T-helper 1 cell treated with Interleukin-12 subunit alpha and Interleukin-12 subunit beta and Interleukin-4 antibody, amounts not matched to agents 30 μg/mL and 1 μg/mL, for 36 hours (primary cell): ENCODE results near the gene DPYD.

ENCODE experiments used
- H3K27ac Mint-ChIP-seq: one replicate; pipeline ENCODE4 v1.8.0; 2021; ENCODE audit warnings: mild to moderate bottlenecking, mixed read lengths
- H3K27me3 Mint-ChIP-seq: one replicate; pipeline ENCODE4 v1.8.0; 2021; ENCODE audit warnings: low read depth, mixed read lengths
- H3K36me3 Mint-ChIP-seq: one replicate; pipeline ENCODE4 v1.8.0; 2021; ENCODE audit warnings: low read depth, mixed read lengths
- H3K4me1 Mint-ChIP-seq: one replicate; pipeline ENCODE4 v1.8.0; 2021; ENCODE audit warnings: low read depth, mixed read lengths
- H3K4me3 Mint-ChIP-seq: one replicate; pipeline ENCODE4 v1.8.0; 2021; ENCODE audit warnings: mild to moderate bottlenecking, moderate library complexity, mixed read lengths
- H3K9me3 Mint-ChIP-seq: one replicate; pipeline ENCODE4 v1.8.0; 2021; ENCODE audit warnings: mixed read lengths

DPYD gene

DNA sequence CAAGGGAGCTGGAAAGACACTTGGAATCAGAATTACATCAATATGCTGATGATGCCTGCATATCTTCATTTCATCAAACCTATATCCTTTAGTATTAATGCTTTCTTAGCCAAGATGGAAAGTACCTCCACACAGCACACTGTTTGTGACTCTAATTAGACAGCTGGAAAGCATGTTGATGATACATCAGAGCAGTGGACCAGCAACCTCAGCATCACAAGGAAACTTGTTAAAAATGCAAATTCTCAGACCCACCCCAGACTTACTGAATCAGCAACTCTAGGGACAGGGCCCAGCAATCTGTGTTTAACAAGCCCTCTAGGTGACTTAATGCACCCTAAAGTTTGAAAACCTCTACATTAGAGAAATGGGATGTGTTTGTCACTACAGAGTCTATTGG lies 332.1 kb downstream of the DPYD start:
- Mint-ChIP-seq H3K36me3 (peaks cover 13% of the 10 kb centered on the region), H3K4me1 (no peaks in the 10 kb centered on the region), H3K9me3 (peaks cover 8% of the 10 kb centered on the region), H3K27ac (no peak overlapping the region), H3K27me3 (no peaks in the 10 kb centered on the region), H3K4me3 (no peak overlapping the region)

GRCh38 chr1:97581614-97582051 lies 339.2 kb downstream of the DPYD start:
- Mint-ChIP-seq H3K36me3 (peaks cover 3% of the 10 kb centered on the region), H3K27ac (no peak overlapping the region), H3K4me1 (no peaks in the 10 kb centered on the region)

DNA sequence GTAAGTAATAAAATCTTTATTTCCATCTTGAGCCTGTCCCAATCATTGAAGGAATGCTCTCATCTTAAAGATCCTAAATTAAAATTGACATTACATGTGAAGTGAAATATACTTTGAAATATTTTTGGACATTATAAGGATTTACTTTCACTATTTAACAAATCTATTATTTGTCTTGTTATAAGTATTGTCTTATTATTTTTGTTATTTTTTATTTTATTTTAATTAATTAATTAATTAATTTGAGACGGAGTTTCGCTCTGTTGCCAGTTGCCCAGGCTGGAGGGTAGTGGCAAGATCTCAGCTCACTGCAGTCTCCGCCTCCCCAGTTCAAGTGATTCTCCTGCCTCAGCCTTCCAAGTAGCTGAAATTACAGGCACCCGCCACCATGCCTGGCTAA lies 343.2 kb downstream of the DPYD start:
- H3K4me1 Mint-ChIP-seq = no peaks in the 10 kb centered on the region
- H3K36me3 Mint-ChIP-seq = peaks cover 3% of the 10 kb centered on the region
- no peaks in the 10 kb centered on the region for H3K27me3 Mint-ChIP-seq
- no peak overlapping the region for H3K4me3 Mint-ChIP-seq
- no peak overlapping the region for H3K27ac Mint-ChIP-seq
- H3K9me3 Mint-ChIP-seq = no peaks in the 10 kb centered on the region

More at GRCh38 chr1:97581614-97582051, 339.2 kb downstream of the DPYD start:
- no peak overlapping the region for H3K4me3 Mint-ChIP-seq
- H3K27me3 Mint-ChIP-seq = no peaks in the 10 kb centered on the region
- H3K9me3 Mint-ChIP-seq = no peaks in the 10 kb centered on the region

GRCh38 chr1:97573553-97573952 lies 347.3 kb downstream of the DPYD start:
- no peaks in the 10 kb centered on the region for H3K27me3 Mint-ChIP-seq
- no peaks in the 10 kb centered on the region for H3K4me1 Mint-ChIP-seq

GRCh38 chr1:97572561-97572960 lies 348.3 kb downstream of the DPYD start:
- peaks cover 5% of the 10 kb centered on the region for H3K36me3 Mint-ChIP-seq
- H3K27me3 Mint-ChIP-seq = no peaks in the 10 kb centered on the region
- H3K4me1 Mint-ChIP-seq = no peaks in the 10 kb centered on the region
- H3K27ac Mint-ChIP-seq = no peak overlapping the region
- no peaks in the 10 kb centered on the region for H3K9me3 Mint-ChIP-seq
- H3K4me3 Mint-ChIP-seq = no peak overlapping the region

More at GRCh38 chr1:97573553-97573952, 347.3 kb downstream of the DPYD start:
- Mint-ChIP-seq H3K9me3 (no peaks in the 10 kb centered on the region), H3K36me3 (peaks cover 5% of the 10 kb centered on the region), H3K4me3 (no peak overlapping the region), H3K27ac (no peak overlapping the region)

GRCh38 chr1:97571760-97572159 lies 349.1 kb downstream of the DPYD start:
- no peak overlapping the region for H3K4me3 Mint-ChIP-seq
- H3K9me3 Mint-ChIP-seq = no peaks in the 10 kb centered on the region
- H3K27ac Mint-ChIP-seq = no peak overlapping the region
- H3K27me3 Mint-ChIP-seq = no peaks in the 10 kb centered on the region
- H3K36me3 Mint-ChIP-seq = peaks cover 5% of the 10 kb centered on the region
- H3K4me1 Mint-ChIP-seq = no peaks in the 10 kb centered on the region

DNA sequence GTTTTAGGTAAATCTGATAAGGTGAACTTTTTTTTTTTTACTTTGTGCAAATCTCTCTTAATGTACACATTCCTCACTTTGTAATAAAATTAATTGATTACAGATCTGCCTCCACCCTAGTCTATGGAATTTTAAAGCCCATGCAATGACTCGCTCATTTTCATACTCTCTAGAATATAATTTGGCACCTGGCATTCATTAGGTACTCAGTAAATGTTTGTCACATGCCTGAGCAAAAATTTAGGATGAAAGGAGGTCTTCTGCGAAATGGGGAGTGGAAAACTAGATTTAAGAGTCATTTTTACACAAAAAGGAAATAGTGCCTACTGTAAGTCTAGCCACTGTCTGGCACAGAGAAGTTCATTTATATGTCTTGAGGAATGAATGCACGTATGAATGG lies 350.1 kb downstream of the DPYD start:
- Mint-ChIP-seq H3K36me3 (peaks cover 5% of the 10 kb centered on the region), H3K9me3 (no peaks in the 10 kb centered on the region), H3K4me3 (no peak overlapping the region), H3K4me1 (no peaks in the 10 kb centered on the region), H3K27ac (no peak overlapping the region), H3K27me3 (no peaks in the 10 kb centered on the region)

GRCh38 chr1:97567000-97567749 lies 353.7 kb downstream of the DPYD start:
- Mint-ChIP-seq H3K27me3 (no peaks in the 10 kb centered on the region), H3K9me3 (no peaks in the 10 kb centered on the region), H3K4me3 (no peak overlapping the region), H3K27ac (no peak overlapping the region), H3K36me3 (peaks cover 2% of the 10 kb centered on the region), H3K4me1 (no peaks in the 10 kb centered on the region)

GRCh38 chr1:97565886-97566285 lies 354.9 kb downstream of the DPYD start:
- Mint-ChIP-seq H3K27ac (no peak overlapping the region), H3K4me3 (no peak overlapping the region), H3K36me3 (peaks cover 2% of the 10 kb centered on the region), H3K27me3 (no peaks in the 10 kb centered on the region), H3K9me3 (no peaks in the 10 kb centered on the region), H3K4me1 (no peaks in the 10 kb centered on the region)

DNA sequence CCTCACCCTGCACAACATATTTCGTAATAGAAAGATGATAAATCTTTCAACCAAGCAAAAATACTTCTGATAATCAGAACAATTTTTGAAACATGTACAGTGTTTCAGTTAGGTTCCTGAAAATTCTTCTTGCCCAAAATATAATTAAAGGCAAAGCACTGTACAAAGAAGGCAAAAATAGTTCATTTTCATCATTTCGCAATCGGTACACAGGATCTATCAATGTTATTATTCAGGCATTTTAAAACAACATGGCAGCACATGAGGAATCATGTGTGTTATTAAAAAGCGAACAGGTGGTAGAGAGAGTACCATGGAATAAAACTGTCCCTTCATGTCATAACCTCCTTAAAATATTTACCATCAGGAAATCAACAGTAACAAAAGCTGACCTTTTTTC lies 356.9 kb downstream of the DPYD start:
- Mint-ChIP-seq H3K4me1 (no peaks in the 10 kb centered on the region), H3K36me3 (peaks cover under 1% of the 10 kb centered on the region), H3K27ac (no peak overlapping the region), H3K4me3 (no peak overlapping the region), H3K27me3 (no peaks in the 10 kb centered on the region), H3K9me3 (no peaks in the 10 kb centered on the region)

DNA sequence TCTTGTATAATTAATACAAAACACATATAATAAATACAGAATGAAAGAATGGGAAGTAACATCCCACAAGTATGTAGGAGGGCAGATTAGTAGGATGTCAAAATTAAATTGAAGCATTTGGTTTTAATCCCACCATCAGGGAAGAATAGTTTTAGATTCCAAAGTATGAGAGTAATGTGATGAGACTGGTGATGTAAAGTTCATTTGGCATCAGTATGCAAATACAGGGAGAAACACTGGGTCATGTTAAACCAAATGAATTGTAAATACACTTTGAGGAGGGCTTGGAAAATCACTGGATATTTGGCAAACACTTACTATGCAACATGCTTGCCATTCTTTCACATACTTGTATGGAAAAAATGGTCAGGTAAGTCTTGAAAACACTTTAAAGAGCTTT lies 358.8 kb downstream of the DPYD start:
- Mint-ChIP-seq H3K27me3 (no peaks in the 10 kb centered on the region), H3K4me1 (no peaks in the 10 kb centered on the region), H3K27ac (no peak overlapping the region), H3K36me3 (peaks cover 2% of the 10 kb centered on the region), H3K9me3 (peaks cover 5% of the 10 kb centered on the region), H3K4me3 (no peak overlapping the region)

- Mint-ChIP-seq H3K4me3 (no peak overlapping the region), H3K27me3 (no peaks in the 10 kb centered on the region), H3K4me1 (no peaks in the 10 kb centered on the region), H3K36me3 (peaks cover 3% of the 10 kb centered on the region), H3K9me3 (peaks cover 5% of the 10 kb centered on the region), H3K27ac (no peak overlapping the region)
These were observed 360.1 kb downstream of the DPYD start for GRCh38 chr1:97560714-97561113.

DNA sequence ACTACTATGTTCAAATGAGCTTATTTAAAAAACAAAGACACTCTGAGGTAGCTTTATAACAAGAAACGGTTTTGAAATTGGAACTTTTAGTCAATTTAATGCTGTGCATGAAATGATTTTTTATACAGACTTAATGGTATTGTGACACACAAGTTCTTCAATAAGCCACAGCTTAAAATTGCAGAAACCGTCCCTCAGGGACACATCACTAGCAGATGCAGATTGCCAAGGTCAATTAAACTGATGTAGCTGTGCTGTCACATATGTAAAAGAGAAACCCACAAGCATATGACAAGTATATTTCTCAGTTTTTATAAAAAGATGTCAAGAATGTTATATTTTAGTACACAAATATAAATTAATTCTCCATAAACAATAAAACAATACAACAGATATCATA lies 366.9 kb downstream of the DPYD start:
- peaks cover 5% of the 10 kb centered on the region for H3K9me3 Mint-ChIP-seq

GRCh38 chr1:97551113-97551512 lies 369.7 kb downstream of the DPYD start:
- H3K9me3 Mint-ChIP-seq = no peaks in the 10 kb centered on the region
- no peaks in the 10 kb centered on the region for H3K27me3 Mint-ChIP-seq
- no peak overlapping the region for H3K27ac Mint-ChIP-seq
- H3K4me1 Mint-ChIP-seq = no peaks in the 10 kb centered on the region
- no peak overlapping the region for H3K4me3 Mint-ChIP-seq
- H3K36me3 Mint-ChIP-seq = peaks cover 4% of the 10 kb centered on the region

More for the DNA sequence above, 366.9 kb downstream of the DPYD start:
- Mint-ChIP-seq H3K4me1 (no peaks in the 10 kb centered on the region), H3K4me3 (no peak overlapping the region), H3K36me3 (peaks cover 6% of the 10 kb centered on the region), H3K27ac (no peak overlapping the region), H3K27me3 (no peaks in the 10 kb centered on the region)

- no peaks in the 10 kb centered on the region for H3K27me3 Mint-ChIP-seq
- H3K4me1 Mint-ChIP-seq = no peaks in the 10 kb centered on the region
- no peaks in the 10 kb centered on the region for H3K9me3 Mint-ChIP-seq
- H3K27ac Mint-ChIP-seq = no peak overlapping the region
- no peaks in the 10 kb centered on the region for H3K36me3 Mint-ChIP-seq
- H3K4me3 Mint-ChIP-seq = no peak overlapping the region
These were observed 375.4 kb downstream of the DPYD start for GRCh38 chr1:97545446-97545845.
